ENCODE measurements around the gene FBXL12.

DNA sequence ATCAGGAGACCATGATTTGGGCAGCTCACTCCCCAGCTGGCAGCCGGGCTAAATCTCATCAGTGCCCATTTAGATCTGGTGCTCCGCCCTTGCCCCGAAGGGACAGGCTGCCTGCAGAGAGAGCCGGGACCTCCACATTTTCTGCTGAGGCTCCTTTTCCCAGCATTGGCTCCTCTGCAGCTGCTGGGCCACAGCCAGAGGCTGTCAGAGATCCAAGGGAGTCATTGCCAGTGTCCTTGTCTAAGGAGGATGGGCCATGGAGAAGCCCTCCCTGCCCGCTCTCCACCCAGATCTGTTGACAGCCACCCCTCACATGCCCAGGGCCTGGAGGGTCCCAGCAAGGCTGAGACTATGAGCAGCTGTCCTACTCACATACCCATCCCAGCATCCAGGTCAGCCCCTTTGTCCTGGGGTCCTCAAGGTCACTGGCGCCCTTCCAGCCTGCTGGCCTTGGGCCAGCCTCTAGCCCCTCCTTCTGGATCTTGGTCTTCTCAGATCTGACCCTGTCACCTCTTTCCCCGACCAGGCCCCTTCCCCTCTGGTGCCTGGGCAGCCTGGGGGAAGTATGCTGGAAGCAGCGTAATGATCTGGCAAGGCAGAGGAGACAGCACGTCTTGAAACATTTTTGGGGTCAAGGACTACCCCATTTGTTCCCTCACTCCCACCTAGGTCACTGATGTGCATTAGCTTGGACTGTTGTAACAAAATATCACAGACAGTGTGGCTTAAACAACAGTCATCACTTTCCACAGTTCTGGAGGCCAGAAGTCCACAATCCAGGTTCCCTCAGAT lies 24.2 kb upstream of the FBXL12 start:
- TF ChIP-seq, protein P1, sequence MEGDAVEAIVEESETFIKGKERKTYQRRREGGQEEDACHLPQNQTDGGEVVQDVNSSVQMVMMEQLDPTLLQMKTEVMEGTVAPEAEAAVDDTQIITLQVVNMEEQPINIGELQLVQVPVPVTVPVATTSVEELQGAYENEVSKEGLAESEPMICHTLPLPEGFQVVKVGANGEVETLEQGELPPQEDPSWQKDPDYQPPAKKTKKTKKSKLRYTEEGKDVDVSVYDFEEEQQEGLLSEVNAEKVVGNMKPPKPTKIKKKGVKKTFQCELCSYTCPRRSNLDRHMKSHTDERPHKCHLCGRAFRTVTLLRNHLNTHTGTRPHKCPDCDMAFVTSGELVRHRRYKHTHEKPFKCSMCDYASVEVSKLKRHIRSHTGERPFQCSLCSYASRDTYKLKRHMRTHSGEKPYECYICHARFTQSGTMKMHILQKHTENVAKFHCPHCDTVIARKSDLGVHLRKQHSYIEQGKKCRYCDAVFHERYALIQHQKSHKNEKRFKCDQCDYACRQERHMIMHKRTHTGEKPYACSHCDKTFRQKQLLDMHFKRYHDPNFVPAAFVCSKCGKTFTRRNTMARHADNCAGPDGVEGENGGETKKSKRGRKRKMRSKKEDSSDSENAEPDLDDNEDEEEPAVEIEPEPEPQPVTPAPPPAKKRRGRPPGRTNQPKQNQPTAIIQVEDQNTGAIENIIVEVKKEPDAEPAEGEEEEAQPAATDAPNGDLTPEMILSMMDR (IDR thresholded peaks at IDR 0.05; ENCODE audit: low read depth, low read length), result no peak
- no peak for TF ChIP-seq EZH2phosphoT487 (IDR thresholded peaks at IDR 0.05; ENCODE audit: low read depth)

Measured in OCI-LY3 (cell line).